ENCODE data around the gene EPHB2. TPM values are rescaled to one million over a fixed set of nuclear protein-coding genes. Genes with fewer than 3 reads are reported as not detected.

EPHB2 gene
- total RNA-seq, 2 donors from 2014 or later, result 34.0 to 50.7 TPM

GRCh38 chr1:22967833-22968232 lies 257.2 kb downstream of the EPHB2 start:
- Histone ChIP-seq H3K4me3 (ENCODE audit: low read length) (no peak overlapping the region), H3K9ac (ENCODE audit: extremely low read depth, low read length, poor library complexity, severe bottlenecking) (no peak overlapping the region), H3K27ac (ENCODE audit: low read depth, low read length) (no peak overlapping the region), H3K4me1 (ENCODE audit: control insufficient read depth, insufficient read depth, low read length) (peaks cover 6% of the 10 kb centered on the region), H3K27me3 (ENCODE audit: control insufficient read depth, insufficient read depth, low read length, poor library complexity, severe bottlenecking) (peaks cover 25% of the 10 kb centered on the region), H3K36me3 (ENCODE audit: control insufficient read depth, insufficient read depth, low read length) (no peaks in the 10 kb centered on the region), H3K9me3 (ENCODE audit: control insufficient read depth, low read length) (no peaks in the 10 kb centered on the region)
- Mint-ChIP-seq H3K27ac (no peak overlapping the region), H3K9me3 (peaks cover 7% of the 10 kb centered on the region), H3K4me3 (no peak overlapping the region), H3K4me1 (peaks cover 11% of the 10 kb centered on the region), H3K36me3 (ENCODE audit: low read depth) (no peaks in the 10 kb centered on the region), H3K27me3 (ENCODE audit: insufficient read depth) (peaks cover 27% of the 10 kb centered on the region)
- WGBS, 2 experiments (ENCODE audit: insufficient coverage in 1 of 2, insufficient read length in 1 of 2), result no CpG with 5 or more reads among the region's 2 CpGs
- no peak for DNase-seq
- TF ChIP-seq CTCF (conservative IDR thresholded peaks at IDR 0.05), result no peak

- Mint-ChIP-seq H3K9me3 (peaks cover 7% of the 10 kb centered on the region), H3K27me3 (ENCODE audit: insufficient read depth) (peaks cover 26% of the 10 kb centered on the region), H3K27ac (no peak overlapping the region), H3K4me3 (no peak overlapping the region), H3K4me1 (peaks cover 11% of the 10 kb centered on the region), H3K36me3 (ENCODE audit: low read depth) (no peaks in the 10 kb centered on the region)
- no peaks in the 10 kb centered on the region for H3K36me3 ChIP-seq (ENCODE audit: control insufficient read depth, insufficient read depth, low read length)
- peaks cover 25% of the 10 kb centered on the region for H3K27me3 ChIP-seq (ENCODE audit: control insufficient read depth, insufficient read depth, low read length, poor library complexity, severe bottlenecking)
- no peaks in the 10 kb centered on the region for H3K9me3 ChIP-seq (ENCODE audit: control insufficient read depth, low read length)
- H3K9ac ChIP-seq (ENCODE audit: extremely low read depth, low read length, poor library complexity, severe bottlenecking), result no peak overlapping the region
- TF ChIP-seq CTCF (conservative IDR thresholded peaks at IDR 0.05), result no peak
- peak; percentile 2 for DNase-seq
- no peak overlapping the region for H3K27ac ChIP-seq (ENCODE audit: low read depth, low read length)
- 84 to 94% methylated on average over 3 to 5 of the region's 5 CpGs for WGBS, 2 experiments (ENCODE audit: insufficient coverage in 1 of 2, insufficient read length in 1 of 2)
- peaks cover 6% of the 10 kb centered on the region for H3K4me1 ChIP-seq (ENCODE audit: control insufficient read depth, insufficient read depth, low read length)
- no peak overlapping the region for H3K4me3 ChIP-seq (ENCODE audit: low read length)
Measured at GRCh38 chr1:22969304-22969709, 258.7 kb downstream of the EPHB2 start.

GRCh38 chr1:22970096-22970495 lies 259.5 kb downstream of the EPHB2 start:
- H3K9me3 ChIP-seq (ENCODE audit: control insufficient read depth, low read length), result no peaks in the 10 kb centered on the region
- no peaks in the 10 kb centered on the region for H3K36me3 ChIP-seq (ENCODE audit: control insufficient read depth, insufficient read depth, low read length)
- DNase-seq, result no peak
- Mint-ChIP-seq H3K27ac (no peak overlapping the region), H3K4me1 (peaks cover 11% of the 10 kb centered on the region), H3K27me3 (ENCODE audit: insufficient read depth) (peaks cover 26% of the 10 kb centered on the region), H3K4me3 (no peak overlapping the region), H3K36me3 (ENCODE audit: low read depth) (no peaks in the 10 kb centered on the region), H3K9me3 (peaks cover 7% of the 10 kb centered on the region)
- 92 to 95% methylated on average over 2 of the region's 2 CpGs for WGBS, 2 experiments (ENCODE audit: insufficient coverage in 1 of 2, insufficient read length in 1 of 2)
- no peak overlapping the region for H3K27ac ChIP-seq (ENCODE audit: low read depth, low read length)
- no peak overlapping the region for H3K9ac ChIP-seq (ENCODE audit: extremely low read depth, low read length, poor library complexity, severe bottlenecking)
- H3K4me3 ChIP-seq (ENCODE audit: low read length), result no peak overlapping the region
- no peak for TF ChIP-seq CTCF (conservative IDR thresholded peaks at IDR 0.05)
- peaks cover 25% of the 10 kb centered on the region for H3K27me3 ChIP-seq (ENCODE audit: control insufficient read depth, insufficient read depth, low read length, poor library complexity, severe bottlenecking)
- H3K4me1 ChIP-seq (ENCODE audit: control insufficient read depth, insufficient read depth, low read length), result peaks cover 6% of the 10 kb centered on the region

Small RNA genes within 50 kb of the gene (microRNA-seq; reads per million reads assigned to microRNA genes)
- gene MIR4253 (ENCODE audit: borderline microRNAs expressed) (not detected), gene MIR4684 (ENCODE audit: borderline microRNAs expressed) (not detected)

Other genes starting within 250 kb of the EPHB2 start
- gene EPHA8, start 147.3 kb upstream of the EPHB2 start, total RNA-seq, result 1 to 10 TPM; 1.5 TPM
- not detected for gene C1QA, start 74.2 kb upstream of the EPHB2 start, total RNA-seq
- gene C1QC, start 67.2 kb upstream of the EPHB2 start, total RNA-seq, result not detected
- gene C1QB, start 57.6 kb upstream of the EPHB2 start, total RNA-seq, result not detected